HUES48 (cell line): Measurements from ENCODE around the gene NDUFAF3.

ENCODE experiments used
- H3K27ac ChIP-seq: one replicate; pipeline ENCODE4 v1.7.0; 2013; ENCODE audit warnings: low read depth, low read length, inconsistent platforms
- H3K27me3 ChIP-seq: 2 replicates; pipeline ENCODE4 v1.6.1; 2013; ENCODE audit warnings: mild to moderate bottlenecking, low read length; ENCODE audit not compliant: control insufficient read depth, insufficient read depth
- H3K36me3 ChIP-seq: 2 replicates; pipeline ENCODE4 v1.6.1; 2013; ENCODE audit warnings: low read length; ENCODE audit not compliant: control insufficient read depth, insufficient read depth
- H3K4me1 ChIP-seq: 2 replicates; pipeline ENCODE4 v1.6.1; 2013; ENCODE audit warnings: mild to moderate bottlenecking, low read length; ENCODE audit not compliant: control insufficient read depth, insufficient read depth
- H3K4me3 ChIP-seq: 2 replicates; pipeline ENCODE4 v1.5.1; 2013; ENCODE audit warnings: mild to moderate bottlenecking, low read depth, low read length
- H3K9ac ChIP-seq: 2 replicates; pipeline ENCODE4 v1.6.1; 2013; ENCODE audit warnings: mild to moderate bottlenecking, low read depth, low read length, moderate library complexity
- H3K9me3 ChIP-seq: 2 replicates; pipeline ENCODE4 v1.6.1; 2013; ENCODE audit warnings: low read length; ENCODE audit not compliant: control insufficient read depth, insufficient read depth

The NDUFAF3 gene

DNA sequence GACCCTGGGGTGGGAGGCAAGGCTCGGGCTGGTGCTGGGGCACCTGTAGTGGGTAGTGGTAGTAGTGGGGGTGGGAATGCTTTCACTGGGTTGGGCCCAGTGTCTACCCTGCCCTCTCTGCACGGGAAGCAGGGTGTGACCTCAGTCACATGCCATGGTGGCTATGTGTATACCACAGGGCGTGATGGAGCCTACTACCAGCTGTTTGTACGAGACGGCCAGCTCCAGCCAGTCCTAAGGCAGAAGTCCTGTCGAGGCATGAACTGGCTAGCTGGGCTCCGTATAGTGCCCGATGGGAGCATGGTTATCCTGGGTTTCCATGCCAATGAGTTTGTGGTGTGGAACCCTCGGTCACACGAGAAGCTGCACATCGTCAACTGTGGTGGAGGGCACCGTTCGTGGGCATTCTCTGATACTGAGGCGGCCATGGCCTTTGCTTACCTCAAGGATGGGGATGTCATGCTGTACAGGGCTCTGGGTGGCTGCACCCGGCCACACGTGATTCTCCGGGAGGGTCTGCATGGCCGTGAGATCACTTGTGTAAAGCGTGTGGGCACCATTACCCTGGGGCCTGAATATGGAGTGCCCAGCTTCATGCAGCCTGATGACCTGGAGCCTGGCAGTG lies 8.7 kb upstream of the NDUFAF3 start:
- peaks cover 9% of the 10 kb centered on the region for H3K4me1 ChIP-seq
- H3K9ac ChIP-seq: no peak overlapping the region
- no peaks in the 10 kb centered on the region for H3K27me3 ChIP-seq
- no peak overlapping the region for H3K27ac ChIP-seq
- H3K9me3 ChIP-seq: no peaks in the 10 kb centered on the region
- H3K4me3 ChIP-seq: no peak overlapping the region
- peaks cover 61% of the 10 kb centered on the region for H3K36me3 ChIP-seq

DNA sequence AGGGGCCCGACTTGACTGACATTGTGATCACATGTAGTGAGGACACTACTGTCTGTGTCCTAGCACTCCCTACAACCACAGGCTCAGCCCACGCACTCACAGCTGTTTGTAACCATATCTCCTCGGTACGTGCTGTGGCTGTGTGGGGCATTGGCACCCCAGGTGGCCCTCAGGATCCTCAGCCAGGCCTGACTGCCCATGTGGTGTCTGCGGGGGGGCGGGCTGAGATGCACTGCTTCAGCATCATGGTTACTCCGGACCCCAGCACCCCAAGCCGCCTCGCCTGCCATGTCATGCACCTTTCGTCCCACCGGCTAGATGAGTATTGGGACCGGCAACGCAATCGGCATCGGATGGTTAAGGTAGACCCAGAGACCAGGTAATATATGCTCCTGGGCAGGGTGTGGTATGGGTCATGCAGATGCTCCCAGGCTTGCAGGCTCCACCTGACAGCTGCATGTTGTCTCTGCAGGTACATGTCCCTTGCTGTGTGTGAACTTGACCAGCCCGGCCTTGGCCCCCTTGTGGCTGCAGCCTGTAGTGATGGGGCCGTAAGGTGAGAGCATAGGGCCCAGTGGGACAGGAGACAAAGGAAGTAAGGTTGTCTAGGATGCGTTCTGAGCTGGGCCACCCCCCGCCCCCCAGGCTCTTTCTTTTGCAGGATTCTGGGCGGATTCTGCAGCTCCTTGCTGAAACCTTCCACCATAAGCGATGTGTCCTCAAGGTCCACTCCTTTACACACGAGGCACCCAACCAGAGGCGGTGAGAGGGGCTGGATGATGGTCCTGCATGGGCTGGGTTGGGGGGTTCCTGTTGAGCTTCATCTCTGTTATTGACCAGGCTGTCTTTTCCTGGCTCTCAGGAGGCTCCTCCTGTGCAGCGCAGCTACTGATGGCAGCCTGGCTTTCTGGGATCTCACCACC lies 7.9 kb upstream of the NDUFAF3 start:
- Histone ChIP-seq H3K4me1 (peaks cover 6% of the 10 kb centered on the region; the same call in 1 of the 2 replicates), H3K9ac (no peak overlapping the region)

DNA sequence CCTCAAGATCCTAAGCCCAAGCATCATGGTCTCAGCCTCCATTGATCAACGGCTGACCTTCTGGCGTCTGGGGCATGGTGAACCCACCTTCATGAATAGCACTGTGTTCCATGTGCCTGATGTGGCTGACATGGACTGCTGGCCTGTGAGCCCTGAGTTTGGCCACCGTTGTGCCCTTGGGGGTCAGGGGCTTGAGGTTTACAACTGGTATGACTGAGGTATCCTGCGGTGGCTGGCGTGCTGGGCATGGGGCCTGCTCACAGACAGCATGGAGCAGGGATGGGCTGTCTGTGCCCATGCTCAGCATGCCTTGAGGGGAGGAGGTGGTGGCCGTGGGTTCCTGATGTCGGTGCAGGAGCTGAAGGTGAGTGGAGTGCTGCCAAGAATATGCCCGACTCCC lies 6.8 kb upstream of the NDUFAF3 start:
- Histone ChIP-seq H3K4me3 (no peak overlapping the region), H3K27me3 (no peaks in the 10 kb centered on the region), H3K27ac (no peak overlapping the region), H3K36me3 (peaks cover 56% of the 10 kb centered on the region), H3K4me1 (peaks cover 9% of the 10 kb centered on the region), H3K9me3 (no peaks in the 10 kb centered on the region), H3K9ac (no peak overlapping the region)

More for the DNA sequence above, 7.9 kb upstream of the NDUFAF3 start:
- Histone ChIP-seq H3K27me3 (no peaks in the 10 kb centered on the region), H3K36me3 (peaks cover 61% of the 10 kb centered on the region), H3K9me3 (no peaks in the 10 kb centered on the region), H3K4me3 (no peak overlapping the region), H3K27ac (no peak overlapping the region)

DNA sequence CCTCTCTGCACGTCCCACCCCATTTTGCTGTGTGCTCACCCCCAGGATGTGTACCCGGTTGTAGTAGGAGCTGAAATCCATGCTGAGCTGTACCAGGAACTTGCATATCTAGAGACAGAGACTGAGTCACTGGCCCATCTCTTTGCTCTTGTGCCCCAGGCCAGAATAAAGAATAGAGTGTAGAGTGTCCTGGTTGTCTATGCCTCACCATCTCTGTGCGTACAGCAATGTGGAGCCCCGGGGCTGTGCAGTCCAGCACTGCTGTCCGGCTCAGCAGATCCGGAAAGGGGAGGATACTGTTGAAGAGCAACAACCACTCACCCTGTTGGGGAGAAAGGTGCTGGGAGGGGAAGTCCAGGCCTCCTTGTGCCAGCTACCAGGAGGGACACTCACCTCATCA lies 6.2 kb upstream of the NDUFAF3 start:
- no peaks in the 10 kb centered on the region for H3K9me3 ChIP-seq
- H3K9ac ChIP-seq: no peak overlapping the region
- H3K4me1 ChIP-seq: peaks cover 12% of the 10 kb centered on the region
- no peaks in the 10 kb centered on the region for H3K27me3 ChIP-seq
- H3K36me3 ChIP-seq: peaks cover 56% of the 10 kb centered on the region
- H3K27ac ChIP-seq: no peak overlapping the region
- no peak overlapping the region for H3K4me3 ChIP-seq

DNA sequence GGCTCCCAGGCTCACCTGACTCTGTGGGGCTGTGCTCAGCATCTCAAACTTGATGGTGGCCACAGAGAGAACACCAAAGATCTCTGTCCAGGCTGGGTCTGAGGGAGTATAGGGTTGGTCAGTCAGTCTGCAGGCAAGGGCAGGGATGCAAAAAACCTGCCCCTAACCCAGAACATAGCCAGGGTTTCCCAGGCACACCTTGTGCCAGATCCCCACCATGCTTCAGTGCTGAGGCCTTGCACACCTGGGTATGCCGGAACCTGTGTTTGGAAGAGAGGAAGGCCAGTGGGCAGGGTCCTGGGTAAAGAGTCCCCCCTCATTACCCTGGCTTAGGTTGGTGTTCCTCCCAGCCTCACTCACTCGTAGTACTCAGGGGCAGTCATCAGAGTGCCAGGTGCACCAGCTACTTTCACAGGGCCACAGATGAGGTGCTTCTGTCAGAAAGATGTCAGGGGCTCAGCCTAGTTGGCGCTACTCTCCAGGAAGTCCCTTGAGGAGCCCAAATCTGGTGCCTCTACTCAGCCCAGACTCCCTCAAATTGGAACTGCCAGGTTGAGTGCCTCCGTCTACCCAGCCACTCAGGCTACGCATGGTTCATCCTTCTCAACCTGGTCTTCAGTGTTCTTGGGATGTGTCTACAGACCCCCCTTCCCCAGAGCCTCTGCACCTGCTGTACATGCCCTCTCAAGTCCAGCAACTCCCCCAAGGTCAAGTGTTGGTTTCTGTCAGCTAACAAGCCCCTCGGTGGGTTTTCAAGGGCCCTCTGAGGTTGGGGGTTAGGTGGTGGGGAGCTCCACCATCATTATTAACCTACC lies 5.3 kb upstream of the NDUFAF3 start:
- no peaks in the 10 kb centered on the region for H3K9me3 ChIP-seq
- H3K27me3 ChIP-seq: no peaks in the 10 kb centered on the region
- H3K4me3 ChIP-seq: no peak overlapping the region
- H3K4me1 ChIP-seq: peaks cover 12% of the 10 kb centered on the region
- no peak overlapping the region for H3K9ac ChIP-seq
- no peak overlapping the region for H3K27ac ChIP-seq
- peaks cover 50% of the 10 kb centered on the region for H3K36me3 ChIP-seq

DNA sequence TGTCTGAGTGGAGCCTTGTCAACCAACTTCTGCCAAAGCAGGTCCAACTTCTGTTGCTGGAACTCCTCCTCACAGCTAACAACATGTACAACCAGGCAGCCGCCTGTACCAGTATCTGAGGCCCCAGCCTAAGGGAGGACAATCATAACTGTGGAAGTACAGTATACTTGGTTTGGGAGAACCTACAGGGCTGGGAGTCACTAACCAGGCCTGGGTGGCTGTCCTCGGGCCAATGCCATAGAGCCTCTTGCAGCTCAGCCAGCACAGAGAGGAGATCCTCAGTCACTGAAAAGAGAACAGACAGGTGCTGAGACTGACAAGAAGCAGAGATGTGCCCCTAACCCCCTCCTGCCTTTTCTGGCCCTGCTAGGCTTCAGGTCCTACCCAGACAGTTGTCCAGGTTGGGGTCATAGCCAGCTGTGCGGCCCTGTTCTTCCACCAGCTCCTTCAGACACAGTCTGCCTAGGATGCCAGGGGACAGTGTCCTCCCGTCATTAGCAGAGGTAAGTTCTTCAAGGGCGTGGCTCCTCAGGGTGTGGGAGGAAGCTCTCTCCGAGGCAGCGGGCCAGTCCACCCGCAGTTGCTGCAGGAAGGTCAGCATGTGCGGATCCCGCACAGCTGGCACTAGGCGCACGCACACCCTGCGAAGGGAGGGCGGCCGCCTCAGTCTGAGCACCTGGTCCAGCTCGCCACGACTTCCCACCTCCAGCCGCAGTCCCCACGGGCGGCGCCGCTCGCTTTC lies 4.5 kb upstream of the NDUFAF3 start:
- peak overlapping the region; percentile 48; the same call in 1 of the 2 replicates for H3K9ac ChIP-seq
- peaks cover 42% of the 10 kb centered on the region for H3K36me3 ChIP-seq
- H3K9me3 ChIP-seq: no peaks in the 10 kb centered on the region
- no peaks in the 10 kb centered on the region for H3K27me3 ChIP-seq
- peaks cover 12% of the 10 kb centered on the region for H3K4me1 ChIP-seq
- H3K4me3 ChIP-seq: peak overlapping the region; percentile 82
- H3K27ac ChIP-seq: peak overlapping the region; percentile 77

DNA sequence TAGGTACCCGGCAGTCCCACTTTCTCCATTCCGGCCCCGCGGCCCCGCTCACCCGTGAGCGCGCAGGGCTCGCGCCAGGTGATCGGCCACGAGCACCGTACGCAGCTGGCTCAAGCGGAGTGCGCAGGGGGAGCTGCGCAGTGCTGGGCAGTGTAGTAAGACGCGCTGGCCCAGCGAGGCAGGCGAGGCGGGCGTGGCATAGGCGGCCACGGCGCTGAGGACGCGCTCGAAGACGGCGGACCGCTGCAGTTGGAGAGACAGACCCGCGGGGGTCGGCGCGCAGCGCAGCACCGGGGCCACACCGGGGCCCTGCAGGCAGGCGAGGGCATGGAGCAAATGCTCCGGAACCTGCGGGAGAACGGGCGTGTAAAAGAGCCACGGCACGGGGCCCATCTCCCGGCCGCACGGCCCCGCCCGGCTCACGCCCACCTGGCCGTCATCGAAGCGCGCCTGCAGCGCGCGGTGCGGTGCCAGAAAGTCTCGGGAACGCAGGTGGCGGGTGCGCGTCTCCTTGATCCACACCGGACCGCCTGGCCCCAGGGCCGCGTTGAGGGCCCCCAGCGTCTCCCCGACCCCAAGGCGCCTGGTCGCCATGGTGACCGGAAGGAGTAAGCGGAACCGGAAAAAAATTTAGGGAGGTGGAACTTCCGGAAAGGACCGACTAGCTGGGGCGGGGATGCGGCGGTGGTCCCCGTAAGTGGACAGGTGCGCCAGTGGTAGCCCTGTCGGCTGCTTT lies 3.8 kb upstream of the NDUFAF3 start, which contains the start of gene DALRD3:
DALRD3 (minus strand) TSS at position 610 of the 736 bp plus-strand sequence; CDS start at position 594, 16 bp downstream.
- Histone ChIP-seq H3K36me3 (peaks cover 39% of the 10 kb centered on the region), H3K4me1 (peaks cover 17% of the 10 kb centered on the region), H3K27ac (peak within 1 kb of the TSS; percentile 77)

DNA sequence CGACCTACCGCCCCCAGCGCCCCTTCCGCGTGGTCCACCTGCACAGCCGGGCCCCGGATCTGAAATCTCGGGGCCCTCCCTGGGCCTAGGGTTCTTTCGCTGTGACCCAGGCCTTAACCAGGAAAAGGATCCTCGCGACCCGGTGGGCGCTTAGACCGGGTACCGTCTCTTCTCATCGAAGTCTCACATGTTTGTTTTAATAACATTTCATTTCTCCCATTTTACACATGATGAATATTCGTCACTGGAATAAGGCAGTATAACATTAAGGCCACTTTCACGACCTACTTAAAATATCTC lies 3.3 kb upstream of the NDUFAF3 start:
- H3K27me3 ChIP-seq: no peaks in the 10 kb centered on the region
- H3K9ac ChIP-seq: peak overlapping the region; percentile 48
- no peaks in the 10 kb centered on the region for H3K9me3 ChIP-seq
- peaks cover 17% of the 10 kb centered on the region for H3K4me1 ChIP-seq
- H3K36me3 ChIP-seq: peaks cover 37% of the 10 kb centered on the region
- H3K4me3 ChIP-seq: peak overlapping the region; percentile 82
- peak overlapping the region; percentile 77 for H3K27ac ChIP-seq

More for the DNA sequence above, 3.8 kb upstream of the NDUFAF3 start, which contains the start of gene DALRD3:
- H3K4me3 ChIP-seq: peak within 1 kb of the TSS; percentile 82
- no peaks in the 10 kb centered on the region for H3K27me3 ChIP-seq
- H3K9ac ChIP-seq: peak within 1 kb of the TSS; percentile 48
- H3K9me3 ChIP-seq: no peaks in the 10 kb centered on the region

DNA sequence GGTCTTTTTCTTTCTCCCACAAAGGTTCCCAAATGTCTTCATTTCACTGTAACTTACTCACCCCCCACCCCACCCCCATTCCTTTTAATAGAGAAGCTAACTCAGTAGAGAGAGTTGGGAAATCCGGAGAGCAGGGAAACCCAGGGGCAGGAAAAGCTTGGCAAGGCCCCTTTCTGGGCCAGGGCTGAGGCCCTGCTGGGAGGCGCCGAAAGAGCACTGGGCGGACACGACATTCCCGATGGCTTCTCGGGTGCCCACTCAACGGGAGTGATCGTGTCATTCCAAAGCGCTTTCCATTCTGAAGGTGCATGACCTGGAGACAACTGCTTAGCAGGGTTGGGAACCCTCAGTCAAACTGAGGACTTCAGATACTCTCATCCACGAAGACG lies 2.0 kb upstream of the NDUFAF3 start:
- Histone ChIP-seq H3K9me3 (no peaks in the 10 kb centered on the region), H3K27me3 (no peaks in the 10 kb centered on the region), H3K4me1 (peaks cover 17% of the 10 kb centered on the region), H3K27ac (peak overlapping the region; percentile 98), H3K36me3 (peaks cover 37% of the 10 kb centered on the region), H3K9ac (no peak overlapping the region), H3K4me3 (peak overlapping the region; percentile 90)
